Kidney glomerular epithelial cell (primary cell): ENCODE results near the gene SPHK1.

Experiments
- DNase-seq: peaks from one replicate; lab custom pipeline; 2025; lab: John Stamatoyannopoulos, UW

SPHK1 gene

GRCh38 chr17:76384987-76385891 lies 830 bp downstream of the SPHK1 start:
- peak; percentile 46 for DNase-seq

GRCh38 chr17:76385892-76386786 lies 1.7 kb downstream of the SPHK1 start:
- DNase-seq, result no peak

DNA sequence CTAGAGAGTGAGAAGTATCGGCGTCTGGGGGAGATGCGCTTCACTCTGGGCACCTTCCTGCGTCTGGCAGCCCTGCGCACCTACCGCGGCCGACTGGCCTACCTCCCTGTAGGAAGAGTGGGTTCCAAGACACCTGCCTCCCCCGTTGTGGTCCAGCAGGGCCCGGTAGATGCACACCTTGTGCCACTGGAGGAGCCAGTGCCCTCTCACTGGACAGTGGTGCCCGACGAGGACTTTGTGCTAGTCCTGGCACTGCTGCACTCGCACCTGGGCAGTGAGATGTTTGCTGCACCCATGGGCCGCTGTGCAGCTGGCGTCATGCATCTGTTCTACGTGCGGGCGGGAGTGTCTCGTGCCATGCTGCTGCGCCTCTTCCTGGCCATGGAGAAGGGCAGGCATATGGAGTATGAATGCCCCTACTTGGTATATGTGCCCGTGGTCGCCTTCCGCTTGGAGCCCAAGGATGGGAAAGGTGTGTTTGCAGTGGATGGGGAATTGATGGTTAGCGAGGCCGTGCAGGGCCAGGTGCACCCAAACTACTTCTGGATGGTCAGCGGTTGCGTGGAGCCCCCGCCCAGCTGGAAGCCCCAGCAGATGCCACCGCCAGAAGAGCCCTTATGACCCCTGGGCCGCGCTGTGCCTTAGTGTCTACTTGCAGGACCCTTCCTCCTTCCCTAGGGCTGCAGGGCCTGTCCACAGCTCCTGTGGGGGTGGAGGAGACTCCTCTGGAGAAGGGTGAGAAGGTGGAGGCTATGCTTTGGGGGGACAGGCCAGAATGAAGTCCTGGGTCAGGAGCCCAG lies 2.8 kb downstream of the SPHK1 start:
- no peak for DNase-seq

DNA sequence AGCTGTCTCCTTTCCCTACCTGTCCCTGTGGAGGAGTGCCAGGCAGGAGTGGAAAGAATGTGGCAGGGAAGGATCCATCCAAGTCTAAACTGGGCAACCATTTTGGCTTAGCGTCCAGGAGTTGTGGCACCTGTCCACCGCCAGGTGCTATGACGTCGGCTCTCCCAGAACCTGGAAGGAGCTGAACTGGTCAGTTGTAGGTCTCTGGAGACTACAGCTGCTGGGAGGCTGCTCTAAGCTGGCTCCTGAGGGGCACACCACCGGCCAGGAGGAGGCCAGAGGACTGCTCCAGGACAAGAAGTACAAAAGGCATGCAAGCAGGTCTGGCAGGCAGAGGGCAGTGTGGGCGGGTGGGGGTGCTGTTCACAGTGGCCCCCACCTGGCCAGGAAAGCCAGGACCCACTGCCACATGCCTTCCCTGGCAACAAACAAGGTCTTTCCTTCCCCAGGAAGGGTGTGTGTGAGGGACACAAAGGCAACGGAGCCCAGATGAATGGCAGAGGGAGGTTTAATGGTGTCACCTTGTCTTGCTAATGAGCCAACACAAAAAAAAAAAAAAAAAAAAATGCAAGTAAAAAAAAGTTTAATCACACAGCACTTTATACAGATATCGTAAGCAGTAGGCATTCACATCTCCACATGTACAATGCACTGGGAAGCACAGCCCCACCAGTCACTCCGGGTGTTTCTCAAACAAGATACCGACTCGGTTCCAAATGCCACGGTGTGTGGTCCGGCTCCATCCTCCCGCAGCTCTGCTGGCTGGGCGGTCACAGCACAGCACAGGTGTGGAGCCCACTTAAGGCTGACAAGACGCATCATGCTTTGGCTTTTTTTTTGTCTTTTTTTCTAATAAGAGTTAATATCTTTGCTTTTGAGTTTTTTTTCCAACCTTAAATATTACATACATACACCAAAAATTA lies 4.8 kb downstream of the SPHK1 start:
- no peak for DNase-seq

DNA sequence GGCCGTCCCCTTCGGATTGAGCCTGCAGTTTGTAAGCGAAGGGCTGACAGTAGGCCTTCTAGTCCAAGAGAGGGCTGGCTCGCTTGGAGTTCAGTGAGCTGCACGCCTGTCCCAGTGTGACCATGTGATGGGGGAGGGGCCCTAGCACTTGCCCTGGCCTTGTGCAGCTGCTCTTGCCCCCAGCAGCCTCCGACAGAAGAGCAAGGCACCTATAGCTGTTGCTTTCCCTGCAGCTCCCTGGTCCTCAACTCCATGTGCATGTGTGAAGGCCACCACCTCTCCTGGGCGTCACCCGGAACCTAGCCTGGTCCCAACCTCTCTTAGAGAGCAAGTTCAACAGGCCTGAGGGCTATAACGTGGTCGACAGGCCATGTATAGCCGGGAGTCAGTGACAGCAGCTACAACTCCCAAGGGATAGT lies 5.6 kb downstream of the SPHK1 start:
- no peak for DNase-seq

DNA sequence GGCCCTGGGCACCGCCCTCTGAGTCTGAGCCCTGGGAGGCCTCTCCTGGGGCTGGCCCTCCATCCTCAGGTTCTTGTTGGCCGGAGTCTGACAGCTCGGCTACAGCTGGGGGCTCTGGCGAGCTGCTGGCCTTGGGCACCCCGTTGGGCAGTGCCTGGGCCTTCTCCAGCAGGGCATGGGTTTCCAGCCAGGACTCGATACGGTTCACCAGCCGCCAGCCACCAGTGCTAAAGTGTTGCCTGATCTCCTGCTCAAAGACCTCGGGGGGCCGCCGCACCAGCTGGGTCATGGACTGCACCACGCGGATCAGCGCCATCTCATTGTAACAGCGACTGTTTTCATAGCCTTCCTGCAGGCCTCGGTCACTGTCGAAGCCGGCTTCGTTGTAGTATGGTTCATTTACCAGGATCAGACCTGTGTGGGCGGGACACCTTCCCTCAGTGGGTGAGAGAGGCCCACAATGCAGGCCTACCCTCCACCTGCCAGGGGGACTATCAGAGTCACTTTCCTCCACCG lies 6.8 kb downstream of the SPHK1 start:
- DNase-seq, result no peak

GRCh38 chr17:76394166-76394565 lies 9.8 kb downstream of the SPHK1 start:
- DNase-seq, result peak; percentile 89

- DNase-seq, result no peak
These were observed 11.6 kb downstream of the SPHK1 start for GRCh38 chr17:76395980-76396379.

- DNase-seq, result no peak
These were observed 12.8 kb downstream of the SPHK1 start for GRCh38 chr17:76397184-76397583.

DNA sequence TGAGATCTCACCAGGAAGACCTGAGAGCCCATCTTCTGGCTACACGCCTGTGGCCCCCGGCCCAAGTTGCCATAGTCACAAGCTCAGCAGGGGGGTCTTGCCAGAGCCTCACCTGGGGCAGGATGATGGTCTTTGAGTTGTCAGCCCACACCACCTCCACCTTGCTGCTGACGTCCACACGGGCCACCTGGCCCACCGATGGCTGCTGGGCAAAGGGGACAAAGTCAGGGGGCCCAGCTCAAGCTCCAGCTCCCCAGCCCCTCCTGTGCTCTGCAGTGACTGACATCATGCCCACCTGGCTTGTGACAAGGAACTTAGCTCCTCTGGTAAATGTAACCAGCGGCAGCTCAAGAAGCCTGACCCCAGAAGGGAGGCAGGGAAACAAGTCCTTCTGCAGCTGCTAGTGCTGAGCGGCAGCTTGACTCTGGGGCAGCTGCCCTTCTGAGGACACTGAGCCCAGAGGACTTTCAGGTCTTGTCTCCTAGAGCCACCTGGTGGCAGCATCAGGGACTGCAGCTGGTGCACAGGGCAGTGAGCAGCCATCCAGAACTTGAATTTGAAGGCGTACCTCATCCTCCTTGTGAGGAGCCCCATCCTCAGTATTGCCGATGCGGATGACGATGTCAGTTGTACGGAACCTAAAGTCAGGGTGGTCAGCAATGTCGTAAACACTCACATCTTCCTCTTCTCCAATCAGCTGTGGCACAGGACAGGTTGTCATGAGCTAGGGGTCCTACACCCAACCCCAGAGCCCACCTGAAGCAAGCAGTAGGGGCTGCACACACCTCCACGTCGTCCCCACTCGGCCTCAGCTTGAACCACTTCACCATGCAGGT lies 13.5 kb downstream of the SPHK1 start:
- DNase-seq, result peak; percentile 55

DNA sequence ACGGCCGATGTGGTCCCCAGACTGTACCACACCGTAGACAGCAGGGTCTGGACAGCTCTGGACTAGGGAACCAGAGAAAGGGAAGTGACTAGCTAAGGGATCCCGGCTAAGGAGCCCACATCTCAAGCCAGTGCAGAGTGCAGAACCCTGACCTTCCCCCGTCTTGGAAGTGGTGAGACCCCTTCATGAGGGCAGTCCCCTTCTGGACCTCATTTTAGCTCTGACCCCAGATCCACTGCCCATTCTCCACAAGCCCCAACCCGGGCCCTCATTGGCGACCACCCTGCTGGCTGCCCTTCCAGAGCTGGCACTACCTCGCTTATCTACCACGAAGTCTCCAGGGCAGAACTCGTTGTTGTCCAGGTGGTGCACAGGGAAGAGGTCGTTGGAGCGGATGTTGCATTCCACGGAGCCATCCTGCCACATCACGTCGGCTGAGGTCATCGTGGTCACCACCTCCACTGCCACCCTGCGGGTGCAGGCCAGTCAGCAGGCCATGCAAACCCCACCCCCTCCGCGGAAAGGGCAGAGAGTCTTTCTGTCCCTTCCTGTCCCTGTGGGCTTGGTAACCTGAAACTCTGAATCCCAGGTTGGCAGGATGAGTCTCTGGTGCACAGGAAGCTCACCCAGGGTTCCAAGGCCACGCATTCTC lies 14.2 kb downstream of the SPHK1 start:
- DNase-seq, result peak; percentile 49

DNA sequence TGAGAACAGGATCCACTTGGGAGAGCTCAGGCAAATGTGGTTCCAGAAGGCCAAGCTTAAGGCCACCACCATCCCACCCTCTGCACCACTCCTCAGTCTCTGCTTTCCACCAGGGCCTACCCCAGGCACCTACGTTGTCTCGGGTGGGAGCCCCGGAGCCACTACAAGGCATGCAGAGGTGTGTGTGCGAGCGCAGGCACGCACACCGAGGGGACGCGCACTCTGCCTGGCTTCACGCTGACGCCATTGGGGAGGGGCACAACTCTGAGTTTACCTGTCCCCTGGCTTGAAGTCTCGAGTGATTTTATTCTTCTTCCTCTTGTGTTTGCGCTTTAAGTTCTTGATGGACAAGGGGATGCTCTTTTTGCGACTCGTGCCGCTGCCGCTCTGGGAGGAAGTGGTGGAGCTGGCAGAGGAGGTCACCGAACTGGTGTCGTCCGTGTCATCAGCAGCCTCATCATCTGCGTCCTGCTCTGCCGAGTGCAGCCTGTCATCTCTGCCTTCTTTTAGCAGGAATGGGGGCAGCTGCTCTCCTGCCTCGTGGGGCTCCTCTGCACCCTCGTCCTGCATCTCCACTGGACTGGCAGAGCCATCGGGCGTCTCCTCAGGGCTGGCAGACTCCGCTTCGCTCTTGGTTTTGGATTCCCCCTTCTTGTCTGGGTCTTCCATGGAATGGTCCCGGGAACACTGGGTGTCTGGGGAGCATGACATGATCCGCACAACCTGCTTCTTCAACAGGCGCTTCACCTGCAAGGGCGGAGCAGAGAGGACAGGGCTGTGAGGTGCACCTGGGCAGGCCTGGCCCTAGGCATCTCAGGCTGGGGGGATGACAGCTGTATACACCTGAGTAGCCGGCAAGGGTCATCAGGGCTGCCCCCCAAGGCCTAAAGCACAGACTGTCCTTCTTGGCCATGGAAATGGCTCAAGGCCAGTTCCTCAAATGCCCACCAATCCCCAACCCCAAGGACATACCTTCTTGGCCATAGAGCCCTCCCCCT lies 15.1 kb downstream of the SPHK1 start:
- no peak for DNase-seq

DNA sequence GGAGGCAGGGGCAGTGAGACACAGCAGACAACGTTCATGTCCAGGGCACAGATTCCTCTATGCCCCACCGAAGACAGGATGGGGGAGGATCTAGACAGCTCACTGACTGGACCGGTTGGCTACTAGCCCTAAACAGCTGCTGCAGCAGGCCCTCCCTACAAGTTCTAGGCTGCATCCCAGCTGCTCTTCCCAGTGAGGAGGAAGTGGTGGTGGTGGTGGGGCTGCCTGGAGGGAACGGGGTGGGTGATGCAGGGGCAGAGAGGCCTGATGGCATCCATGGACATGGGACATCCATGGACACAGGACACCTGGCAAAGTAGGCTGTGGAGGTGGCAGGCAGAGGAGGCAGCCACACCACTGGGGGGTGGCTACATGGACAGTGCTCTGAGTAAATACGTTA lies 18.3 kb downstream of the SPHK1 start:
- DNase-seq, result no peak

- DNase-seq, result no peak
These were observed 19.8 kb downstream of the SPHK1 start for GRCh38 chr17:76404256-76404655.

GRCh38 chr17:76404976-76405563 lies 20.7 kb downstream of the SPHK1 start:
- DNase-seq, result no peak

- no peak for DNase-seq
These were observed 21.2 kb downstream of the SPHK1 start for GRCh38 chr17:76405607-76405966.

- no peak for DNase-seq
These were observed 21.7 kb downstream of the SPHK1 start for GRCh38 chr17:76405967-76406647.
